GM18517 (cell line): Measurements from ENCODE around the gene WDR33.

ENCODE experiments used
- ATAC-seq: cut with Tn5 transposase; IDR thresholded peaks from one replicate; pipeline ENCODE4 v1.9.1; 2021; ENCODE audit warnings: mild to moderate bottlenecking, moderate library complexity; ENCODE audit not compliant: unreplicated experiment

The WDR33 gene

GRCh38 chr2:127721978-127722355, 89.0 kb downstream of the WDR33 start:
- ATAC-seq: no peak

- ATAC-seq: no peak
These were observed 89.5 kb downstream of the WDR33 start for GRCh38 chr2:127721311-127721977.

DNA sequence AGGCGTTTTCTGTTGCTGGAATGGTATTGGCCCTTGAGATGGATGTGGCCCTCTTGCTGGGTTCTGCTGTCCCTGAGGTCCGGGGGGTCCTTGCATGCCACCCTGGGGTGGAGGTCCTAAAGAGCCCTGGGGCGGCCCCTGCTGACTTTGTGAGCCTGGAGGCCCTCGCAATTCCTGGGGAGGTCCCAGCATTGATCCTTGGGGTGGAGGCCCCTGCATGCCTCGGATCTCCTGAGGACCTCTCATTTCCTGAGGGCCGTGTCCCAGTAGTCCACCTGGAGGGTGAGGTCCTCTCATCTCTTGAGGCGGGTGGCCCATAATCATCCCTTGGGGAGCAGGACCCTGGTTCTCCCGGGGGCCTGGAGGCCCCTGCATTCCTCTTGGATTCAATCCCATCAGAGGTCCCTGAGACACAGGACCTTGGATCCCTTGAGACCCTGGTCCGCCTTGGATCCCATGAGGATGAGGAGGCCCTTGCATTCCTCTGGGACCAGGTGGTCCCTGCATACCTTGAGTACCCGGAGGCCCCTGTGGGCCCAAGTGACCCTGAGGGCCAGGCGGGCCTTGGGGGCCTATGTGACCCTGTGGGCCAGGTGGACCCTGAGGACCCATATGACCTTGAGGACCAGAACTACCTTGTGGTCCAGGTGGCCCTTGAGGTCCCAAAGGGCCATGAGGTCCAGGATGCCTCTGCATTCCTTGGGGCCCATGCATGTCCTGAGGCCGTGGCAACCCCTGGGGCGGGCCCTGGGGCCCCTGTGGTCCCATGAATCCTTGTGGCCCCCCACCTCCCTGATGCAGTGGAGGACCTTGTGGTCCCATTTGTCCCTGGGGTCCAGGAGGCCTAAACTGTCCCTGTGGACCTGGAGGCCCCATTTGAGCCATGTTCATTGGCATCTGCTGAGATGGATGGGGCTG, 91.4 kb downstream of the WDR33 start:
- no peak for ATAC-seq

DNA sequence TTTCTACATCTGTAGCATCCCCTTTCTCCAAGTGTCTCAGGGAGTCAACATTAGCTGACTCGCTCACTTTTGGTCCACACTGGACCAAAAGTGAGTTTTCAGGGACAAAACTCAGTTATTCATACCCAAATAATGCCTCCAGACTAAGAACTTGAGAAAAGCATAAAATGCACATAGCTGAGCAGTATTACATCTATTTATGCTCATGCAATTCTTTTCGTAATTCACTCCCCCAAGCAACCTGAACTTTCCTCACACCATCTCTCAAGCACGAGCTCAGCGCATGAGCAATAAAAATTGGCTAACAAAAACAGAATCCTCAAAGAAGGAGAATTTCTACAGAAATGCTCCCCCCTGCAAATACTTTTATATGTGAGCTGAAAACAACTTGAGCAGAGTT, 92.7 kb downstream of the WDR33 start:
- ATAC-seq: no peak

- no peak for ATAC-seq
These were observed 95.1 kb downstream of the WDR33 start for GRCh38 chr2:127715778-127716449.

DNA sequence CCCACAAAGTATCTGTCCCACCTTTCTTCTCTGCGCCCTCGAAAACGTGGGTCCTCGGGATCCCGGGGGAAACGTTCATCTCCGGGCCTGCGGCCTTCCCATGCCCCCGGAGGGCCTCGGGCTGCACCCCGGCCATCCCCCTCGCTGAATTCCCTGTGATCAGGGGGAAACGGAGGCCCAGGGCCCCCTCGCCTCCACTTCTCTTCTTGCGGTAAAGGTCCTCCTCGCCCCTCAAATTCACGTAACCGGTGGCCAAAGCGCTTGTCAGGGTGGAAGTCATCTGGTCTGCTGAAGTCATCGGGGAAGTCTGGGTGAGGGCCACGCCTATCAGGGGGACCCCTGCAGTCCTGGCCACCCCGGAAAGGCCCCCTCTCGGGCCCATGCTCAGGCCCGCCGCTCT, 97.4 kb downstream of the WDR33 start:
- no peak for ATAC-seq

DNA sequence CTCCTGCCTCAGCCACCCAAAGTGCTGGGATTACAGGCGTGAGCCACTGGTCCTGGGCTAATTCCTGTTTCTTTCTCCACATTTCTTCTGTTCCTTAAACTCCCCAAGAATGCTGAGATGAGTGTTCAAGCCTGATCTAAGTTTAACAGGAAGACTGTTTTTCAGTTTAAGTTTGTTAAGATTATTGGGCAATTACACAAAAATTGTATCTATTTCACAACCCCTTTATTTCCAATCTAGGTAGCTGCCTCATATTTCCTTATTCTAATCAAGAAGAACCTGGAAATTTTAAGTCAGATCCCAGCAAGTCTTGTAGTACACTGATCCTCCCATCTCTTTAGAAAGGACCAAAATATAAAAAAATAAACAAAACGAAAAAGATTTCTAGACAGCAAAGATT, 98.0 kb downstream of the WDR33 start:
- no peak for ATAC-seq

- ATAC-seq: no peak
These were observed 101.6 kb downstream of the WDR33 start for GRCh38 chr2:127709336-127709735.

DNA sequence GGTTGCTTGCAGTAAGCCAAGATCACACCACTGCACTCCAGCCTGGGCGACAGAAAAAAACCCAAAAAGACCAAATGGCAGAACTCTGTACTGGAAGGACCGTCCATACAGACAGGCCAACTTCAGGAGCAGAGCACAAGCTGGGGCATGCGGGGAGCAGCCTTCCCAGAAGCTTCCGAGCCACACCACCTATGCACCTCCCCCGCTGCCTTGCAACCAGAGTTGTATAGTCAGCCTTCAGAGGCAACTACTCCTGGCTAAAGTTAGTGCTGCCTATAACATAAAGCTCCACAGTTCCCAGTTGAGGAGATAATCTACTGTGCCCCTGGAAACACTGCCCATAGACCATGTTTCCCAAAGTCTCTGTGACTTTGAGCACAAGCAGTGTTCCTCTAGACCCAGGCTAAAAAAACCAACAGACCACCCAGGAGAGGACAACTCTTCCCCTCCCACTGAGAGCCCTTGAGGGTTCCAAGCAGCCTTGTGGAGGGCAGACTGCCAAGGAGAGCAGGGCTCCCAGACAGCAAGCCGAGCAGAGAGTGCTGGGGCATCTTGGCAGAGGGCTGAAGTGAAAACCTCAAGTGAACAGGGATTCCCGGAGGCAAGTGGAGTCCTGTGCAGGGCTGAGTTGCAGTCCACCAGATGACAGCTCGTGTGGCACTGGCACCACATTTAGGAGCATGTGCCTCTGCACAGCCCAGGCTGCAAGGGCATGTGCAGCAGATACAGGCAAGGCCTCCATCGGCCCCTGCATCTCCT, 102.9 kb downstream of the WDR33 start:
- no peak for ATAC-seq

DNA sequence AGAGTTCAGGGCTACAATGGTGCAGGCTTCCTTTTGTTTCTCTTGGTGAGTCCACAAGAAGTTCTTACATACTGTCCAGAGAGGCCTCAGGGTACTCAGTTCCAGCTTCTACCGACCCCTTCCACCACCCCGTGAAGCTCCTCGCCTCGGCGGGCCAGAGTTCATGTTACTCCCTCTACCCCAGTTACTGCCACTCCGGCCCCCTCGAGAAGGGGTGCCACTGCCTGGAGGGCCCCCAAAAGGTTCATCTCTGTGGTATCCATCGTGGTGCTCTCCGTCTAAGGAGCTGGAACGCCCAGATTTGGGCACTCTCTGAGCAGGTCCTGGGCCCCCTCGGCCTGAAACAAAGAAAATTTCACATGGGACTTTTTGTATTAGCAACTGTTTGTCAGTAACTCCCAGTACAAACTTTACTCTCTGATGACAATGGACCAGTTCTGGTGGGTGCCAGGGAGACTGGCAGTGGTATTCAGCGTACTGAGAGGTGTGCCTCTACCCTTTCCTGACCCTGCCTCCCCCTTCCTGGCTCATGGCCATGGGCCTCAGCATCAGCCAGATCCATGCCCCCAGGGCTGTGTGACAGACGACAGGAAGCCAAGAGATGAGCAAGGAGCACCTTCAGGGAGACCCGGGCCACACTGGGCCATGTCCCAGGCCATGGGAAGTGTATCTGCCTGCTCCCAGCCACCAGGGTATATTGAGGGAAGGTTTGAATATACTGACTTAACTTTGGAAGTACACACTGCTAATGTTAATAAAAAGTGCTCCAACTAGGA, 104.6 kb downstream of the WDR33 start:
- no peak for ATAC-seq

GRCh38 chr2:127705391-127706065, 105.4 kb downstream of the WDR33 start:
- no peak for ATAC-seq

- no peak for ATAC-seq
These were observed 106.2 kb downstream of the WDR33 start for GRCh38 chr2:127704641-127705390.

DNA sequence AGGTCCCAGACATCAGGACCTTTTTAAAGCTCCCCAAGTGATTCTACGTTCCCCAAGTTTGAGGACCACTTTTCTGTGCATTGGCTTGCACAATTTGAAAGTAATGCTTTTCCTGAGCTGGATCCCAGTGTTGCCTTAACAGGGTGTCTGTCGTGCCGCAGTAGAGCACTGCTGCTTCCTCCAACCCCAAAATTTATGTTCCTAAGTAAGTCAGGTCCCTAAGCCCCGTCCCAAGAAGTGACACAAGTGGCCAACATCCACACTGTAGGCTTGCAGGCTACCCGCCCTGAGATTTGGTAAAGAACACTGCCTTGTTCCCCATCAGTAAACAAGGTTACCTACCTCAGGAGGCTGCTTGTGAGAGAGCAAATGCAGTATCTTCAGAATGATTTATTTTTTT, 107.7 kb downstream of the WDR33 start:
- no peak for ATAC-seq

GRCh38 chr2:127702395-127703009, 108.5 kb downstream of the WDR33 start:
- ATAC-seq: no peak

- peak; percentile 40 for ATAC-seq
These were observed 109.1 kb downstream of the WDR33 start for GRCh38 chr2:127701651-127702394.

DNA sequence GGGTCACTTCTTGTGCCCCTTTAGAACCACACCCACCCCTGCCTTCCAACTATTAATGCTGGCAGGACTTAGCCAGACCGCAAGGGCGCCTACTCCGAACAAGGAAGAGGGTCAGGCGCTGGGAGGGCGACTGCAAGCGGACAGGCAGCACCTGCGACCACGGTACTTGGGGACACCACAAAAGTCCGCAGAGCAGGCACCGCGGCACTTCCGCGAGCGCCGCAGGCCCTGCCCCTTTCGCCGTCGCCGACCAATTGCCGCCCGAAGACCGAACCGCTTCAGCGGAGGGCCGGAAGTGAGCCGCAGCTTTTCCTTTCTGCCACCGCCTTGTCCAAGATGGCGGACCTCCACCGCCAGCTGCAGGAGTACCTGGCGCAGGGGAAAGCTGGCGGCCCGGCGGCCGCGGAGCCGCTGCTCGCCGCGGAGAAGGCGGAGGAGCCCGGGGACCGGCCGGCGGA, 109.7 kb downstream of the WDR33 start, which contains the start of gene SFT2D3:
Gene SFT2D3 (plus strand): TSS at position 305 of the 458 bp plus-strand sequence. CDS start 32 bp downstream, at position 337.
- peak; percentile 65 for ATAC-seq

DNA sequence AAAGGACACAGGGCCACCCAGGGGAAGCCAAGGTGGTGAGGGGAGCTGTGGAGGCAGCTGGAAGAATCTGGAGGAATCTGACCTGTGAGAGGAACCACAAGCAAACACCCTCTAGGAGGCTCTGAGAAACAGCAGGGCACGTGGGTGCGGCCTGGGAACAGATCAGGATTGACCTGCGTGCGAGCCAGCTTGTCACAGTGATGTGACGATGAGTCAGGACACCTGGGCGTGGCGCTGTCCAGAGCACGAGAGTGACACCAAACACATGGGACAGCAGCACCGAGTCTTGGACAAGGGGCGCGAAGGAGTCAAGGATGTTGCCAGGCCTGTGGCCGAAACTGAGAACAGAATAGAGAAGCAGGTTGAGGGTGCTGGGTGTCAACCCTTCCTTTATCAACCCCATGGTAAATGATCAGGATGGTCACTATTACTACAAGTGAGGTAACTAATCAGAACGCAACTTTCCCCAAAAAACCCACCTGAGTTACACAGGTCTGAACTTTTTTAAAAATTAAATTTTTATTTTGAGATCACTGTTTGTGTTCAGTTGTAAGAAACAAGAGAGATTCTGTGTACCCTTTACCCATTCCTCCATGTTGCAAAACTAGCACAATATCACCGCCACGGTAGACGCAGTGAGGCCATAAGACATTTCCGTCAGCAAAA, 110.3 kb downstream of the WDR33 start:
- peak; percentile 68 for ATAC-seq
